Smooth muscle cell (in vitro differentiated cells): ENCODE data around the gene TACC2. TPM values are rescaled to one million over a fixed set of nuclear protein-coding genes. Genes with fewer than 3 reads are reported as not detected.

ENCODE experiments used
- DNase-seq: peaks from one replicate; lab custom pipeline; 2025; ENCODE audit not compliant: unreplicated experiment; lab: John Stamatoyannopoulos, UW
- H2AFZ ChIP-seq: fragments of 200-600 bp; sonication (generic); 2 replicates; pipeline ENCODE4 v1.6.0; 2016; ENCODE audit warnings: antibody characterized with exemption, low read depth, mild to moderate bottlenecking
- H3F3A ChIP-seq: fragments of 200-600 bp; sonication (generic); 2 replicates; pipeline ENCODE4 v1.6.0; 2017; ENCODE audit warnings: antibody characterized with exemption, low read depth
- H3K27ac ChIP-seq: fragments of 200-600 bp; sonication (generic); 2 replicates; pipeline ENCODE4 v1.5.1; 2016; ENCODE audit warnings: low read depth, mild to moderate bottlenecking
- H3K27me3 ChIP-seq: fragments of 200-600 bp; sonication (generic); 2 replicates; pipeline ENCODE4 v1.6.1; 2016; ENCODE audit warnings: low read depth, mild to moderate bottlenecking
- H3K36me3 ChIP-seq: fragments of 200-600 bp; sonication (generic); 2 replicates; pipeline ENCODE4 v1.5.1; 2016; ENCODE audit warnings: low read depth
- H3K4me1 ChIP-seq: fragments of 200-600 bp; sonication (generic); 2 replicates; pipeline ENCODE4 v1.5.1; 2016; ENCODE audit warnings: low read depth
- H3K4me2 ChIP-seq: fragments of 200-600 bp; sonication (generic); 2 replicates; pipeline ENCODE4 v1.6.0; 2016; ENCODE audit warnings: mild to moderate bottlenecking
- H3K4me3 ChIP-seq: fragments of 200-600 bp; sonication (generic); 2 replicates; pipeline ENCODE4 v1.5.1; 2016; ENCODE audit warnings: mild to moderate bottlenecking
- H3K79me2 ChIP-seq: fragments of 200-600 bp; sonication (generic); 2 replicates; pipeline ENCODE4 v1.6.0; 2016; ENCODE audit warnings: low read depth, mild to moderate bottlenecking
- H3K9ac ChIP-seq: fragments of 200-600 bp; sonication (generic); 2 replicates; pipeline ENCODE4 v1.6.0; 2016; ENCODE audit warnings: low read depth
- H3K9me3 ChIP-seq: fragments of 200-600 bp; sonication (generic); replicated peaks from 2 replicates; pipeline ENCODE4 v1.5.1; 2016; ENCODE audit warnings: low read depth
- H4K20me1 ChIP-seq: fragments of 200-600 bp; sonication (generic); 2 replicates; pipeline ENCODE4 v1.6.0; 2016; ENCODE audit warnings: low read depth
- WGBS: methylation state at CpG from one replicate; pipeline ENCODE4 v1.1.7; 2016; ENCODE audit warnings: low lambda C conversion rate; 5-methylcytosine and 5-hydroxymethylcytosine counted together
- polyA plus RNA-seq: library from polyadenylated mRNA; unstranded; fragments of >200 nt; fragmentation: Nextera tagmentation; extraction: Ambion mirVana; gene quantifications from 2 replicates; pipeline ENCODE4 v1.2.1, GENCODE V29; 2016
- total RNA-seq: library from RNA; depleted of rRNA; stranded (reverse); fragments of >200 nt; gene quantifications from 2 replicates; pipeline ENCODE4 v1.2.3, GENCODE V29; 2014
- TF ChIP-seq, protein P1 (sequence below): fragments of 200-600 bp; sonication (generic); IDR thresholded peaks from 2 replicates; pipeline ENCODE4 v1.5.1; 2017; ENCODE audit warnings: borderline replicate concordance, mild to moderate bottlenecking, antibody characterized with exemption; ENCODE audit not compliant: insufficient read depth, poor library complexity, severe bottlenecking

Gene TACC2
- total and polyA plus RNA-seq, 2 experiments from 2014 or later: 2.8 to 7.6 TPM

- 97% methylated on average over 9 of the region's 9 CpGs for WGBS
- Histone ChIP-seq H3K4me1 (no peaks in the 10 kb centered on the region), H3F3A (no peaks in the 10 kb centered on the region), H4K20me1 (no peaks in the 10 kb centered on the region), H3K9me3 (no peaks in the 10 kb centered on the region), H3K79me2 (no peaks in the 10 kb centered on the region), H2AFZ (no peak overlapping the region), H3K4me2 (no peak overlapping the region), H3K27me3 (peaks cover 93% of the 10 kb centered on the region), H3K4me3 (no peak overlapping the region), H3K9ac (no peak overlapping the region), H3K27ac (no peak overlapping the region), H3K36me3 (no peaks in the 10 kb centered on the region)
- TF ChIP-seq, protein P1, sequence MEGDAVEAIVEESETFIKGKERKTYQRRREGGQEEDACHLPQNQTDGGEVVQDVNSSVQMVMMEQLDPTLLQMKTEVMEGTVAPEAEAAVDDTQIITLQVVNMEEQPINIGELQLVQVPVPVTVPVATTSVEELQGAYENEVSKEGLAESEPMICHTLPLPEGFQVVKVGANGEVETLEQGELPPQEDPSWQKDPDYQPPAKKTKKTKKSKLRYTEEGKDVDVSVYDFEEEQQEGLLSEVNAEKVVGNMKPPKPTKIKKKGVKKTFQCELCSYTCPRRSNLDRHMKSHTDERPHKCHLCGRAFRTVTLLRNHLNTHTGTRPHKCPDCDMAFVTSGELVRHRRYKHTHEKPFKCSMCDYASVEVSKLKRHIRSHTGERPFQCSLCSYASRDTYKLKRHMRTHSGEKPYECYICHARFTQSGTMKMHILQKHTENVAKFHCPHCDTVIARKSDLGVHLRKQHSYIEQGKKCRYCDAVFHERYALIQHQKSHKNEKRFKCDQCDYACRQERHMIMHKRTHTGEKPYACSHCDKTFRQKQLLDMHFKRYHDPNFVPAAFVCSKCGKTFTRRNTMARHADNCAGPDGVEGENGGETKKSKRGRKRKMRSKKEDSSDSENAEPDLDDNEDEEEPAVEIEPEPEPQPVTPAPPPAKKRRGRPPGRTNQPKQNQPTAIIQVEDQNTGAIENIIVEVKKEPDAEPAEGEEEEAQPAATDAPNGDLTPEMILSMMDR: no peak
- no peak for DNase-seq
Observed at GRCh38 chr10:122086416-122087240, 97.7 kb downstream of the TACC2 start.

DNA sequence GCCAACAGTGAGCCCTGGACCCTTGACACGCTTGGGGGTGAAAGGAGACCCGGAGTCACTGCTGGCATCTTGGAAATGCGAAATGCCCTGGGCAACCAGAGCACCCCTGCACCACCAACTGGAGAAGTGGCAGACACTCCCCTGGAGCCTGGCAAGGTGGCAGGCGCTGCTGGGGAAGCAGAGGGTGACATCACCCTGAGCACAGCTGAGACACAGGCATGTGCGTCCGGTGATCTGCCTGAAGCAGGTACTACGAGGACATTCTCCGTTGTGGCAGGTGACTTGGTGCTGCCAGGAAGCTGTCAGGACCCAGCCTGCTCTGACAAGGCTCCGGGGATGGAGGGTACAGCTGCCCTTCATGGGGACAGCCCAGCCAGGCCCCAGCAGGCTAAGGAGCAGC is 98.5 kb downstream of the TACC2 start:
- no peak overlapping the region for H3K27ac ChIP-seq
- no peak overlapping the region for H3K9ac ChIP-seq
- no peak overlapping the region for H3K4me2 ChIP-seq
- H3K79me2 ChIP-seq: no peaks in the 10 kb centered on the region
- no peak for DNase-seq
- no peaks in the 10 kb centered on the region for H3K4me1 ChIP-seq
- no peak overlapping the region for H3K4me3 ChIP-seq
- peaks cover 93% of the 10 kb centered on the region for H3K27me3 ChIP-seq
- no peaks in the 10 kb centered on the region for H3F3A ChIP-seq
- H3K9me3 ChIP-seq: no peaks in the 10 kb centered on the region
- H4K20me1 ChIP-seq: no peaks in the 10 kb centered on the region
- no peaks in the 10 kb centered on the region for H3K36me3 ChIP-seq
- WGBS: 90% methylated on average over 9 of the region's 9 CpGs
- TF ChIP-seq, protein P1: no peak
- no peak overlapping the region for H2AFZ ChIP-seq

GRCh38 chr10:122089311-122090017 is 100.5 kb downstream of the TACC2 start:
- no peak overlapping the region for H3K9ac ChIP-seq
- H4K20me1 ChIP-seq: no peaks in the 10 kb centered on the region
- TF ChIP-seq, protein P1: no peak
- WGBS: 87% methylated on average over 9 of the region's 9 CpGs
- H3K27ac ChIP-seq: no peak overlapping the region
- H3K4me2 ChIP-seq: no peak overlapping the region
- no peaks in the 10 kb centered on the region for H3K36me3 ChIP-seq
- no peak for DNase-seq
- no peak overlapping the region for H2AFZ ChIP-seq
- H3K4me3 ChIP-seq: no peak overlapping the region
- no peaks in the 10 kb centered on the region for H3K79me2 ChIP-seq
- H3F3A ChIP-seq: no peaks in the 10 kb centered on the region
- H3K27me3 ChIP-seq: peaks cover 93% of the 10 kb centered on the region
- H3K4me1 ChIP-seq: no peaks in the 10 kb centered on the region
- no peaks in the 10 kb centered on the region for H3K9me3 ChIP-seq
